Measurements from ENCODE around the gene SLC35E2B.

DNA sequence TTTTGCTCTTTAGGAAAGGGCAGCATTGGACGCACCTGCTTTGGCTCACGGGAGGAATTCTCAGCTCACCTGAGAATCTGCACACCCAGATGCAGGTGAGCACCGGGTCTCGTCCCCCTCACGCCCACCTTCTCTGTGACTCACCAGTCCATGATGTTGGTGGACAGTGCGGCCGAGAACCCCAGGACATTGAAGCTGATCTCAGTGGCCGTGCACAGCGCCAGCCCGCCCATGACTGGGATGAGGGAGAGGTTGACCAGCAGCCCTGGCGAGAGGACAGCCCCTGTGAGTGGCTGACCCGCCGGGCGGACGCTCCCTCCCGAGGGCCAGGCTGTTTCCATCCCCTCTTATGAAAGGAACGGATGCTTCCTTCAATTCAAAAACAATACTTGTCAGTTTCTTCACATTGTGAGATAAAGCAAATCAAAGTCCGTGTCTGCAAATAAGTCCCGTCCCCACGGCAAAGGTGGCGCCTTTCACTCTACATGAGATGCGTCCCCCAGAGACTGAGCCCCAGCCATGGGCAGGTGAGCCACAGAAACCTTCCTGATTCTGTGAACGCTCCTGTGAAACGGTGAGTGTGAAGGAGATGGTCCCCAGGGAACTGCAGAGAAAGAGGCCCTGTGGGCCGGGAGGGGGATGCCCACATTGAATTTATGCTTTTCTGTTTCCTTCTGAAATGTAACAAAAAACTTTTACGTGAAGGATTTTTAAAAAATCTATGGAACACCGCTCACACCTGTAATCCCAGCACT, 21.1 kb downstream of the SLC35E2B start:
- no peak for TF ChIP-seq POLR2AphosphoS5 (IDR thresholded peaks at IDR 0.05; ENCODE audit: low read depth, low read length)
- no peak for TF ChIP-seq REST (IDR thresholded peaks at IDR 0.05; ENCODE audit: insufficient read depth in 1 of 2, low read depth in 2 of 2, low read length in 2 of 2)
- no peak for TF ChIP-seq FOXP2 (optimal IDR thresholded peaks at IDR 0.05; ENCODE audit: borderline replicate concordance, extremely low read depth, extremely low read length, insufficient read depth)
- no peak for TF ChIP-seq SIN3A (IDR thresholded peaks at IDR 0.05; ENCODE audit: borderline replicate concordance, insufficient read depth, low read length)
